ENCODE measurements around the gene RHBDD1.

DNA sequence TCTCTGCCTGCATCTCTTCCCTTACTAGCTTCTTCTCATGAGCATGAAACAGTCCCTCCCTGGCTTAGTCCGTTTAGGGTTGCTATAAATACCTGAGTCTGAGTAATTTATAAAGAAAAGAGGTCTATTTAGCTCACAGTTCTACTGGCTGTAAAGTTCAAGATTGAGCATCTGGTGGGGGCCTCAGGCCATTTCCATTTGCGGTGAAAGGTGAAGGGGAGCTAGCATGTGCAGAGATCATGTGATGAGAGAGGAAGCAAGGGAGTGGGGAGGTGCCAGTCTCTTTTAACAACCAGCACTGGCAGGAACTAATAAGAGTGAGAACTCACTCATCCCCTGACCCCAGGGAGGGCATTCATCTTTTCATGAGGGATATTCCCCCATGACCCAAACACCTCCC lies 26.8 kb downstream of the RHBDD1 start:
- TF ChIP-seq, protein P1, sequence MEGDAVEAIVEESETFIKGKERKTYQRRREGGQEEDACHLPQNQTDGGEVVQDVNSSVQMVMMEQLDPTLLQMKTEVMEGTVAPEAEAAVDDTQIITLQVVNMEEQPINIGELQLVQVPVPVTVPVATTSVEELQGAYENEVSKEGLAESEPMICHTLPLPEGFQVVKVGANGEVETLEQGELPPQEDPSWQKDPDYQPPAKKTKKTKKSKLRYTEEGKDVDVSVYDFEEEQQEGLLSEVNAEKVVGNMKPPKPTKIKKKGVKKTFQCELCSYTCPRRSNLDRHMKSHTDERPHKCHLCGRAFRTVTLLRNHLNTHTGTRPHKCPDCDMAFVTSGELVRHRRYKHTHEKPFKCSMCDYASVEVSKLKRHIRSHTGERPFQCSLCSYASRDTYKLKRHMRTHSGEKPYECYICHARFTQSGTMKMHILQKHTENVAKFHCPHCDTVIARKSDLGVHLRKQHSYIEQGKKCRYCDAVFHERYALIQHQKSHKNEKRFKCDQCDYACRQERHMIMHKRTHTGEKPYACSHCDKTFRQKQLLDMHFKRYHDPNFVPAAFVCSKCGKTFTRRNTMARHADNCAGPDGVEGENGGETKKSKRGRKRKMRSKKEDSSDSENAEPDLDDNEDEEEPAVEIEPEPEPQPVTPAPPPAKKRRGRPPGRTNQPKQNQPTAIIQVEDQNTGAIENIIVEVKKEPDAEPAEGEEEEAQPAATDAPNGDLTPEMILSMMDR (conservative IDR thresholded peaks at IDR 0.05; ENCODE audit: low read length): no peak
- TF ChIP-seq EZH2phosphoT487 (IDR thresholded peaks at IDR 0.05; ENCODE audit: borderline replicate concordance): no peak
